Ovary (tissue), 10 donors: ENCODE data around the gene GTF2IRD2. TPM values are rescaled to one million over a fixed set of nuclear protein-coding genes. Genes with fewer than 3 reads are reported as not detected.
"Not testable (repeated sequence)": the region's sequence is repeated elsewhere in the genome, so short reads cannot be mapped to it uniquely, and the experiment has no call there.

ENCODE experiments used
- DNase-seq, 5 donors: peaks; one replicate each; pipeline ENCODE4 v3.0.0-alpha.2; 2019 to 2020
- H3K27ac ChIP-seq, 2 donors: fragments of 200-600 bp; one replicate each; pipeline versions ENCODE4 v1.5.1 to v1.8.0; 2019 to 2022
- H3K27me3 ChIP-seq: fragments of 200-600 bp; one replicate; pipeline ENCODE4 v1.8.0; 2022
- H3K36me3 ChIP-seq: fragments of 200-600 bp; sonication (generic); one replicate; pipeline ENCODE4 v1.5.1; 2019
- H3K4me1 ChIP-seq: one replicate; pipeline ENCODE4 v1.8.1; 2013; ENCODE audit warnings: mild to moderate bottlenecking, moderate library complexity; ENCODE audit not compliant: insufficient read depth
- H3K4me3 ChIP-seq: fragments of 200-600 bp; sonication (generic); one replicate; pipeline ENCODE4 v1.5.1; 2017
- H3K9me3 ChIP-seq, 2 donors: fragments of 200-600 bp in 1 of 2; sonication (generic) in 1 of 2; one replicate each; pipeline versions ENCODE4 v1.5.1 to v1.8.1; 2013 to 2019; ENCODE audit warnings: mild to moderate bottlenecking in 1 of 2, moderate library complexity in 1 of 2
- POLR2A ChIP-seq: fragments of 450-650 bp; IDR thresholded peaks from one replicate; pipeline ENCODE4 v1.6.1; 2017; ENCODE audit warnings: antibody characterized with exemption, mild to moderate bottlenecking, moderate library complexity
- WGBS, 3 donors: extraction: QIAGEN DNeasy Blood & Tissue Kit in 1 of 3; methylation state at CpG; one replicate each; pipeline versions ENCODE4 v1.1.5 to v1.1.7; 2013 to 2017; 5-methylcytosine and 5-hydroxymethylcytosine counted together
- intact Hi-C, 4 donors: fragments of 100-400 bp; cut with DNase I; formaldehyde crosslinking; loops; one replicate each; pipeline versions ENCODE4 v1.11.0 to v1.15.1; 2022 to 2023
- long read RNA-seq, 3 donors: library from polyadenylated mRNA in 2 of 3; unstranded in 2 of 3; transcript quantifications; one replicate each; pipeline ENCODE4 v2.0.0 and lab custom pipeline, GENCODE V29; 2021 to 2026
- polyA plus RNA-seq, 2 donors: library from polyadenylated mRNA; stranded (reverse); fragments of 200-250 nt in 1 of 2; fragments of 350-450 nt in 1 of 2; fragmentation: Illumina TruSeq in 1 of 2; extraction: RNeasy Lipid Tissue Mini Kit (QIAGEN cat#74804) in 1 of 2; gene quantifications; one replicate each; pipeline ENCODE4 v1.2.3, GENCODE V29; 2013 to 2014
- total RNA-seq, 7 donors: library from RNA; depleted of rRNA in 2 of 7; stranded (reverse); fragments of >200 nt in 2 of 7; fragmentation: NEBNext Ultra II Directional in 3 of 7; extraction: Animal tissue kit (Norgen Biotek cat#: 25700) in 3 of 7; gene quantifications; one replicate each; pipeline versions ENCODE4 v1.1.0 to v1.2.4, GENCODE V29; 2016 to 2023
- donor health status: DM: no; HTN: no; CAD: no; lungs with moderate emphysema.
- donor health status: DM: no; HTN: no; CAD: no.
- donor health status: Bipolar disorder and iron deficiency.
- donor health status: DM: yes; HTN: yes; CAD: no.
- donor health status: DM: no; HTN: no; CAD: no.
- donor health status: DM: yes; HTN: yes; CAD: no.

Gene GTF2IRD2
- total RNA-seq: 10 to 100 TPM; 16.3 to 46.7 (median 27.7) TPM
- 10 to 100 TPM; 22.6 to 23.9 TPM for polyA plus RNA-seq
- long read RNA-seq, donor 1, partial matches to known transcripts: 14 of 22 reads
- long read RNA-seq, donor 1, other reads (novel, unspliced or antisense): 3 of 22 reads
- long read RNA-seq, donor 2, partial matches to known transcripts: 8 of 9 reads
- long read RNA-seq, donor 2, other reads (novel, unspliced or antisense): 0 of 9 reads
- long read RNA-seq, donor 3, transcript GTF2IRD2-201 (16 exons, 3,558 nt): major isoform, 12 of 38 reads
- long read RNA-seq, donor 3, partial matches to known transcripts: 2 of 38 reads
- long read RNA-seq, donor 3, other reads (novel, unspliced or antisense): 23 of 38 reads

DNA sequence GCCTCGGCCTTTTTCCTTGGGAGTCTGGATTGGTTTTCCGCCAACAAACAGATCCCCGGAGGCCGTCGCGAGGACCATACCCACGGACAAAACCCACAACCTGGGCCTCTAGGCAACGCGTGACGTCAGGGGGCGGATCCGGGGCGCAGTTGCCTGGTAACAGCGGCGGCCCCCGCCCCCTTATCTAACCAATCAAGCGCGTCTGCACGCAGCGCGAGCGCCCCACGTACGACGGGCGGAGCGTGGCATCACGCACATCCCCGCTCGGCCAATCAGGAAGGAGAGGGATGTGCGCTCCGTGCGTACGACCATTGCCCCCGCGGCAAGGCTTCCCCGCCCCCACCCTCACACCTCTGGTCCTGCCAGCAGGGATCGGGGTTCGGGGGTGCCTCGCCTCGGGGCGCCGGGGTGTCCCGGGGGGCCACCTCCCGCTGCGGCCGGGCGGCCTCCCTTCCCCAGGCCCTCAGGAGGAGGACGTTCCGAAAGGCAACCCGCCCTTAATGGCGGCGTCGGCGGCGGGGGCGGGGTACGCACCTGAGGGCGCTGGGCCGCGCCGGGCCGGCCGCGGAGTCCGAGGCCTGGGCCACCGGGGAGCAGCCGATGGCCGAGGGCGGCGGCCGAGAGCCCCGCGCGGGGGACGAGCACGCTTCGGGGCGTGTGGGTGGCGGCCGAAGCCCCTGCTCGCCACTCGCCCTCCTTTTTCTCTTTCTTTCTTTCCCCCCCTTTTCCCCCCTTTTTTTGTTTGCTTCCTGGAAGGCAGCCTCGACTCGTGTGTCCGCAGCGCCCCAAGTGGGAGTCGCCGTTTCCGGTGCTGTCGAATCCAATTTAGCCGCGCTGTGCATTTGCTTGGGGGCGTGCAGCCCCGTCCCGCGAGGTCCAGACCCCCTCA lies at the start of gene GTF2IRD2:
TSS of gene GTF2IRD2 (minus strand) at position 773 of the 889 bp plus-strand sequence. CDS start 15,227 bp downstream, outside the sequence.
- H3K9me3 ChIP-seq, intact Hi-C loops, H3K4me3 ChIP-seq, H3K4me1 ChIP-seq, H3K27me3 ChIP-seq, H3K36me3 ChIP-seq: not testable (repeated sequence)
- peak within 1 kb of the TSS in 1 of 2 donors; percentile 97 for H3K27ac ChIP-seq
- no CpG with 5 or more reads among the region's 97 CpGs for WGBS, 3 donors
- peak in 2 of 5 donors; percentile 74 to 77 for DNase-seq

DNA sequence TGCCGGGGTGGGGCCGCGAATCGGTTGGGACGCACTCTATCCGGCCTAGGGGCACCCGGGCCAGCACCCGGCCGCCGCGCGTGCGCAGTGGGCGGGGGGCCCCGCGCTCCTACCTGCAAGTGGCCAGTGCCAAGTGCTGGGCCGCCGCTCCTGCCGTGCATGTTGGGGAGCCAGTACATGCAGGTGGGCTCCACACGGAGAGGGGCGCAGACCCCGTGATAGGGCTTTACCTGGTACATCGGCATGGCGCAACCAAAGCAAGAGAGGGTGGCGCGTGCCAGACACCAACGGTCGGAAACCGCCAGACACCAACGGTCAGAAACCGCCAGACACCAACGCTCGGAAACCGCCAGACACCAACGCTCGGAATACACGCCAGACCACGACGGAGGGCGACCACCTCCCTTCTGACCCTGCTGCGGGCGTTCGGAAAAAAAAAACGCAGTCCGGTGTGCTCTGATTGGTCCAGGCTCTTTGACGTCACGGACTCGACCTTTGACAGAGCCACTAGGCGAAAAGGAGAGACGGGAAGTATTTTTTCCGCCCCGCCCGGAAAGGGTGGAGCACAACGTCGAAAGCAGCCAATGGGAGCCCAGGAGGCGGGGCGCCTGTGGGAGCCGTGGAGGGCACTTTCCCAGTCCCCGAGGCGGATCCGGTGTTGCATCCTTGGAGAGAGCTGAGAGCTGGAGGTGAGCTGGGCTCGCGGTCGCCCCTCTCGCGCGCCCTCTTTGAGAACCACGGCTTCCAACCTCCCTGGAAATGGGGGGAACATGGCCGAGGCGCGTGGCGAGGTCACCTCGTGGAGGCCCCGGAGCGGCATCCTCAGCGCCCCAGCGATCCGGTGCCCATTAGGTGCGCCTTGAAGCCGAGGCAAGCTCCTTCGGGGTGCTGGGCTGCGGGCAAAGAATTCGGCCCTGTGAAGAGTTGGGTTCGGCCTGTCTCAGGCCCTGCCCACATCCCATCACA lies 39.0 kb upstream of the GTF2IRD2 start:
- peak overlapping the region in 1 of 2 donors; percentile 85 for H3K27ac ChIP-seq
- DNase-seq: peak; percentile 87 to 91 (median 89)
- H3K36me3 ChIP-seq, H3K9me3 ChIP-seq, H3K27me3 ChIP-seq, H3K4me1 ChIP-seq, intact Hi-C loops: not testable (repeated sequence)
- H3K4me3 ChIP-seq: peak overlapping the region; percentile 59
- TF ChIP-seq POLR2A: peak; percentile 42
- WGBS, 3 donors: 0 to 1% (median 0%) methylated on average over 22 to 58 of the region's 84 CpGs

DNA sequence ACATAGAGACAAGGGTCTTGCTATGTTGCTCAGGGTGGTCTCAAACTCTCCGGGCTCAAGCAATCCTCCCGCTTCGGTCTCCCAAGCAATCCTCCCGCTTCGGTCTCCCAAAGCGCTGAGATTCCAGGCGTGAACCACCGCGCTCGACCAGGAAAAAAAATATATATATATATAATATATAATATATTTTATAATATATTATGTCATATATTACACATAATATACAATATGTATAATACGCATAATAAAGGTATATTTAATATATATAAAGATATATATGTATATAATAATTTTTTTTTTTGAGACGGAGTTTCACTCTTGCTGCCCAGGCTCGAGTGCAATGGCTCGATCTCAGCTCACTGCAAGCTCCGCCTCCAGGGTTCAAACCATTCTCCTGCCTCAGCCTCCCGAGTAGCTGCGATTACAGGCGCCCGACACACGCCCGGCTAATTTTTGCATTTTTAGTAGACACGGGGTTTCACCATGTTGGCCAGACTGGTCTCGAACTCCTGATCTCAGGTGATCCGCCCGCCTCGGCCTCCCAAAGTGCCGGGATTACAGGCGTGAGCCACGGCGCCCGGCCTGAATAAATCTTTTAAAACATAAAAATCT lies 38.2 kb upstream of the GTF2IRD2 start:
- 62 to 73% (median 67%) methylated on average over 11 of the region's 31 CpGs for WGBS, 3 donors
- not testable (repeated sequence) for H3K4me3 ChIP-seq

DNA sequence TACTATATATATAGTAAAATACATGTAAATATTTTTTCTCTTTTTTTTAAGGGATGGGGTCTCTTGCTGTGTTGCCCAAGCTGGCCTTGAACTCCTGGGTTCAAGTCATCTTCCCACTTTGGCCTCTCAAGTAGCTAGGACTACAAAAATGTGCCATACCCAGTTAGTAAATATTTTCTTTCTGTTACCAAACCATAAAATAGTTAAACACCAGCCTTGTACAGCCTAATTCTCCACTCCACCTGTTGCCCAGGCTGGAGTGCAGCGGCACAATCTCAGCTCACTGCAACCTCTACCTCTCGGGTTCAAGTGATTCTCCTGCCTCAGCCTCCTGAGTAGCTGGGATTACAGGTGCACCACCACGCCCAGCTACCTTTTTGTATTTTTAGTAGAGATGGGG lies 33.9 kb upstream of the GTF2IRD2 start:
- DNase-seq, H3K27me3 ChIP-seq, H3K4me1 ChIP-seq, H3K4me3 ChIP-seq, H3K36me3 ChIP-seq, intact Hi-C loops, H3K9me3 ChIP-seq, H3K27ac ChIP-seq: not testable (repeated sequence)
- WGBS, 3 donors: 94 to 100% (median 100%) methylated on average over 2 to 3 of the region's 3 CpGs

More for the DNA sequence above, 38.2 kb upstream of the GTF2IRD2 start:
- H3K27me3 ChIP-seq, H3K4me1 ChIP-seq, H3K9me3 ChIP-seq, H3K36me3 ChIP-seq, H3K27ac ChIP-seq, intact Hi-C loops, DNase-seq: not testable (repeated sequence)

DNA sequence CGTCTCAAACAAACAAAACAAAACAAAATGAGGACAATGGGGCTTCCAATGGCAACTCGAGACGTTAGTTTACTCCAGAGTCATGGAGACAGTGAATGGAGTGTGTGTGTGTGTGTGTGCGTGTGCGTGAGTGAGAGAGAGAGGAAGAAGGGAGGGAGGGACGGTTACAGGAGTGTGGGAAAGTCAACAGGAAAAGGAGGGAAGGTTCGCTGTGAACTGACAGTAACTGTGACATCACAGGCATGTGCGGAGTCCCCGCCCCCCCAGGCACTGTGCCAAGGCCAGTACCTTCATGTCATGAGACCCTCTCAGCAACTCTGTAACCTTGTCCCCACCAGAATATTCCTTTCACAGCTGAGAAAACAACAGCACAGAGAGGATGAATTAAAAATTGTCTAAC lies 30.7 kb upstream of the GTF2IRD2 start:
- H3K27me3 ChIP-seq, H3K4me3 ChIP-seq, H3K9me3 ChIP-seq, H3K27ac ChIP-seq, intact Hi-C loops, DNase-seq, H3K4me1 ChIP-seq, H3K36me3 ChIP-seq: not testable (repeated sequence)
- 58 to 70% (median 68%) methylated on average over 5 to 6 of the region's 9 CpGs for WGBS, 3 donors

DNA sequence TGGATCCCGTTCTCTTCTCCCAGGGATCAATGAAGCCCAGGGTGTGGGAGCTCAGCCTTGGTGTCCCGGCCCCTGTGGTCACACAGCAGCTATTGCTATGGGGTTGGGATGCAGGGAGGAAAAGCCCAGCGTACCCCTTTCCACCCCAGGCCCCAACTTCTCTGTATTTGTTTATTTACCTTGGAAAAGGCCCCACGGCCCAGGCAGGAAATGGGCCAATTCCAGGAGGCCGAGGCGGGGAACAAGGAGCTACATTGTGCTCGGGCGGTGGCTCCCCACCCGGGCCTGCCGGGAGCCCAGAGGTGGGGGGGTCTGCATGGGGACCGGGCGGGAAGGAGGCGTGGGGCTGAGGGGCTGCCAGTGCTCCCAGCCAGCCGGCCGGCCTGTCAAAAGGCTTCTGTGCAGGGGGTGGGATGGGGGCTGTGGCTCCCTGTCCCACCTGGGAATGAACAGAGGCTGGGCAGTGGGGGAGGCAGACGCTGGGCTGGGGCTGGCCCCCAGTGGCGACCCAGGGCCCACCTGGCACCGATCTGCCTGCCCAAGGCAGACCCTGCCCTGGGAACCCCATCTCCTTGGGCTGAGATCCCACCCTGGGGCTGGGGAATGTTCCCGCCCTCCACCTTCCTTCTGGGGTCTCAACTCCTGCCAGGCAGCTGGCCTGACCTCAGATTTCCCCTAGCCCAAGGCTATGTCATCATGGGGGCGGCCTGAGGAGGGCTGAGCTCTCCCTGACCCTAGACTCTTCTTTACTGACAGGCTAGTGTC lies 23.5 kb upstream of the GTF2IRD2 start:
- intact Hi-C loops, H3K27ac ChIP-seq, H3K4me3 ChIP-seq: not testable (repeated sequence)

DNA sequence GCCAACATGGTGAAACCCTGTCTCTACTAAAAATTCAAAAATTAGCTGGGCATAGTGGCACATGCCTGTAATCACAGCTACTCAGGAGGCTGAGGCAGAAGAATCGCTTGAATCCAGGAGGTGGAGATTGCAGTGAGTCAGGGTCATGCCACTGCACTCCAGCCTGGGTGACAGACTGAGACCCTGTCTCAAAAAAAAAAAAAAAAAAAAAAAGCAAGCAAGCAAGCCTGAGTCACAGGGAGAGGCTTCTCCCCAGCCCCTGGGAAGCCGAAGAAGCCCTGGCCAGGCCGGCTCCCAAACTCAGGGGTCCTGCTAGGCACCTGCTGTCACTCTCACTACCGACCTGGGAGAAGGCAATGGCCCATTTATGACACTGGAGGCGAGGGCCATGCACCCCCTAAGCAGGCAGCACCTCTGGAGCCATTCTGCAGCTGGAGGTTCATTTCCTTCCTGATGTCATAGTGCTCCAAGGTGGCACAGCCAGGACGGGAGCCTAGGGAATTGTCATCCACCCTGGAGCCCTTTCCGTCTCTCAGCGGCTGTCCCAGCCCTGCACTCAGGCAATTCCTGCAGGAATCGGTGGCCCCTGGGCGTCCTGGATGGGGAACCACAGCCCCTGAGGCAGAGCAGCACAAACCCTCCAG lies 22.8 kb upstream of the GTF2IRD2 start:
- H3K27me3 ChIP-seq, DNase-seq, H3K27ac ChIP-seq, H3K4me1 ChIP-seq, H3K36me3 ChIP-seq, H3K4me3 ChIP-seq, intact Hi-C loops, H3K9me3 ChIP-seq: not testable (repeated sequence)
- 76 to 86% (median 82%) methylated on average over 3 to 7 of the region's 10 CpGs for WGBS, 3 donors

More for the DNA sequence above, 23.5 kb upstream of the GTF2IRD2 start:
- peak in 2 of 5 donors; percentile 32 to 57 for DNase-seq
- 16 to 27% (median 17%) methylated on average over 12 to 16 of the region's 20 CpGs for WGBS, 3 donors
- H3K27me3 ChIP-seq, H3K9me3 ChIP-seq, H3K36me3 ChIP-seq, H3K4me1 ChIP-seq: not testable (repeated sequence)

DNA sequence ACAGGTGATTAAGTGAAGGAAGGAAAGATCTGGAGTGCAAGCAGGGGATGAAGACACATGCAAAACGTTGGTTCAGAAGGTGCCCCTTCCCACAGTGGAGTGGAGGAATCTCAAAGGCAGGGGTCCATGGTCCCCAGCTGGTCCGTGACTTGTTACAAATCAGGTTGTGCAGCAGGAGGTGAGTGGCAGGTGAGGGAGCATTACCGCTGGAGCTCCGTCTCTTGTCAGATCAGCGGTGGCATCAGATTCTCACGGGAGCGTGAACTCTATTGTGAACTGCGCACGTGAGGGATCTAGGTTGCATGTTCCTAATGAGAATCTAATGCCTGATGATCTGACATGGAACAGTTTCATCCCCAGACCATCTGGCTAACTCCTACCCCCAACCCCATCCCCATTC lies 21.1 kb upstream of the GTF2IRD2 start:
- H3K4me1 ChIP-seq, H3K36me3 ChIP-seq, H3K9me3 ChIP-seq, H3K4me3 ChIP-seq, DNase-seq, intact Hi-C loops, H3K27ac ChIP-seq, H3K27me3 ChIP-seq: not testable (repeated sequence)
- 84 to 95% (median 95%) methylated on average over 8 to 9 of the region's 9 CpGs for whole genome bisulfite sequencing, 3 donors

DNA sequence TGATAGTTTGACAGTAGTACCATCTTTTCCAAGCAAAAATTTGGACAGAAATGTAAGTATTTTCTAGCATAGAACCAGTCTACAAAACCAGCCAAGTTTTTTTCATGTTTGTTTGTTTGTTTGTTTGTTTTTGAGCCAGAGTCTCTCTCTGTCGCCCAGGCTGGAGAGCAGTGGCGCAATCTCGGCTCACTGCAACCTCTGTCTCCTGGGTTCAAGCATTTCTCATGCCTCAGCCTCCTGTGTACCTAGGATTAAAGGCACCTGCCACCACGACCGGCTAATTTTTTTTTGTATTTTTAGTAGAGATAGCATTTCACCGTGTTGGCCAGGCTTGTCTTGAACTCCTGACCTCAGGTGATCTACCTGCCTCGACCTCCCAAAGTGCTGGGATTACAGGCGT lies 14.4 kb upstream of the GTF2IRD2 start:
- H3K27ac ChIP-seq, H3K4me3 ChIP-seq, intact Hi-C loops, H3K36me3 ChIP-seq, H3K4me1 ChIP-seq, H3K27me3 ChIP-seq, H3K9me3 ChIP-seq: not testable (repeated sequence)
- peak in 1 of 5 donors; percentile 3 for DNase-seq
- 59 to 73% (median 61%) methylated on average over 8 of the region's 8 CpGs for WGBS, 3 donors

DNA sequence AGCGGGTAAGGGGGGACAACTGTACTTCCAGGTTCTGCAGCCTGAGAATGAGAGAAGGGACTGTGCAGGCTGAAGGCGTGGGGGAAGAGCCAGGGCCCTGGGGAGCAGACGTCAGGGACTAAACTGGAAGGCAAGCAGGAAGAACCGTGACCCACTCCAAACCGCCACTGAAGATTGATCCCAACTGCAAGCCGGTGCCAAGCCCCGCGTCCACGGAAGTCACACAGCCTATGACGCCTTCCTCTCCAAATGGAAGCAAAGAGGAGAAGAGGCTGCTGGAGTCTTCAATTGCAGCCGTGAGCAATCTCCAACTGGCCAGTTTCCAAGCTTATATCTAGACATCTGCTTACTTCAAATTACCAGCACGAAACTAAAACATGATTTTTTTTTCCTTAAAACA lies 1.6 kb downstream of the GTF2IRD2 start:
- H3K9me3 ChIP-seq, intact Hi-C loops, H3K4me3 ChIP-seq, DNase-seq, H3K27ac ChIP-seq, H3K27me3 ChIP-seq, H3K36me3 ChIP-seq, H3K4me1 ChIP-seq: not testable (repeated sequence)
- no CpG with 5 or more reads among the region's 12 CpGs for whole genome bisulfite sequencing, 3 donors
